ENCODE measurements around the gene RAD52. TPM values are rescaled to one million over a fixed set of nuclear protein-coding genes. Genes with fewer than 3 reads are reported as not detected.

RAD52 gene
- total RNA-seq, 1 donor from 2014 or later: 42.9 TPM

- DNase-seq: no peak
Observed at GRCh38 chr12:868722-869121, 80.8 kb downstream of the RAD52 start.

GRCh38 chr12:867905-868304, 81.6 kb downstream of the RAD52 start:
- DNase-seq: no peak

GRCh38 chr12:865614-866013, 83.9 kb downstream of the RAD52 start:
- no peak for DNase-seq

GRCh38 chr12:863285-863684, 86.2 kb downstream of the RAD52 start:
- DNase-seq: no peak

- DNase-seq: no peak
Observed at GRCh38 chr12:862303-862911, 87.1 kb downstream of the RAD52 start.

Other genes starting within 250 kb of the RAD52 start
- gene WNK1, start 197.1 kb downstream of the RAD52 start, total RNA-seq: 140 TPM
- 95.7 TPM for gene ERC1, start 41.5 kb upstream of the RAD52 start, total RNA-seq